Stimulated activated CD4-positive, alpha-beta T cell treated with anti-CD3 and anti-CD28 coated beads, Interleukin-15, amount 100 ng/mL, for 24 hours (primary cell): Measurements from ENCODE around the gene COL4A2.
"Not testable (repeated sequence)": the region's sequence is repeated elsewhere in the genome, so short reads cannot be mapped to it uniquely, and the experiment has no call there.

Source experiments
- DNase-seq: peaks from one replicate; pipeline ENCODE4 v3.0.0-alpha.2; 2020

The COL4A2 gene

DNA sequence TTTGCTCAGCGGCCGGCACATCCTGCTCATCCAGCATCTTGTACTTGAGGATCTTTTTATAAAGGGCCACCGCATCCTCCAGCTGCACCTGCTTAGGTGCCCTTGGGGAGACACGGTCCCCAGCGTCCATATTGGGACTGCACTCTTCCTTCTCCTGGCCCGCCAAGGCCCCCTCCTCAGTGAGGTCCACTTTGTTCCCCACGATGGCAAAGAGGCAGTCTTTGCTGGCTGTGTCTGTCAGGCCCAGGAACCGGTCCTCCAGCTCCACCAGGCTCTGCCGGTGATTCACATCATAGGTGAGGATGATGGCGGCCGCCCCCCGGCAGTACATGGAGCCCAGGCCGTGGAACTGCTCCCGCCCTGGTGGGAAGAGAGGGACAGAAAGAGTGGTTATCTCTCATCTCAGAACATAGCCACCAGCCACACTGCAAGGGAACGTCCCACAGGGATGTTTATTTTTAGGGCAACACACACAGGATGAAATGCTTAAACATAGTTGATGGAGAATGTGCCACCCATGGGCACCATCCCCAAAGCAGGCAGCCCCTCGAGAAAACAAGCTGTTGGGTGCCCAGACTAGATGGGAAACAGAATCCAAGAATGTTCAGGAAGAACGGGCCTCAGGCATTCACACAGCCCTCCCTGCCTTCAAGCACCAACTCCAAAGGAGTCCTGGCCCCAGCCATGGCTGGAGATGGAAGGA is 216.9 kb downstream of the COL4A2 start:
- DNase-seq = no peak

DNA sequence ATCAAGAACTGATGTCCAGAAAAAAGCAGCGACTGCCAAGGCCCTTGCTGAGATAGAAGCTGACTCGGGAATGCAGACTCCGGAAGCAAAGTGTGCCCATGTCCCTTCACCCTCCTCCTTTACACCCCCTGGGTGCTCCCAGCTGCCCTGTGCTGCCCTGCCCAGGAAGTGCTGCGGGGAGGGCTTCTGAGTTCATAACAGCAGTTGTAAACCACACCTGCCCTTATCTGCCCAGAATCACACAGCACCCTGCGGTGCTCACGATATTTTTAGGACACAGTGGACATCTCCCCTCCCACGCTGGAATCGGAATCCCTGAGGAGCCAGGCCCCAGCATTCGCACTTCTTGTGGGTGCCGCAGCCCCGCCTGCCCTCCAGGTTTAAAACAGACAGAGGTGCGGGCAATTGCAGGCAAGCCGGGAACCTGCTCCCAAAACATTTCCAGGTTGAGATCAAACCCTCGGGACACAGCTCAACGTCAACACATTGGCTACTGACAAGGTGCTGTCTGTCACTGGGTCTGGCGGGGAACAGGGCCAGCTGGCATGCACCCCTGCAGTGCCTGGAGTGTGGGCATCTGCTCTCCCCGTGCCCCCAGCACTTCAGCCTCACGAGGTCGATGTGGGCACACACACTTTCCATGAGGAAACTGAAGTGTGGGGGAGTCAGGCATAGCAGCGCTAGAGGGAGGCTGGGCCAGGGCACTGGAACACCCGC is 217.6 kb downstream of the COL4A2 start:
- DNase-seq = no peak

DNA sequence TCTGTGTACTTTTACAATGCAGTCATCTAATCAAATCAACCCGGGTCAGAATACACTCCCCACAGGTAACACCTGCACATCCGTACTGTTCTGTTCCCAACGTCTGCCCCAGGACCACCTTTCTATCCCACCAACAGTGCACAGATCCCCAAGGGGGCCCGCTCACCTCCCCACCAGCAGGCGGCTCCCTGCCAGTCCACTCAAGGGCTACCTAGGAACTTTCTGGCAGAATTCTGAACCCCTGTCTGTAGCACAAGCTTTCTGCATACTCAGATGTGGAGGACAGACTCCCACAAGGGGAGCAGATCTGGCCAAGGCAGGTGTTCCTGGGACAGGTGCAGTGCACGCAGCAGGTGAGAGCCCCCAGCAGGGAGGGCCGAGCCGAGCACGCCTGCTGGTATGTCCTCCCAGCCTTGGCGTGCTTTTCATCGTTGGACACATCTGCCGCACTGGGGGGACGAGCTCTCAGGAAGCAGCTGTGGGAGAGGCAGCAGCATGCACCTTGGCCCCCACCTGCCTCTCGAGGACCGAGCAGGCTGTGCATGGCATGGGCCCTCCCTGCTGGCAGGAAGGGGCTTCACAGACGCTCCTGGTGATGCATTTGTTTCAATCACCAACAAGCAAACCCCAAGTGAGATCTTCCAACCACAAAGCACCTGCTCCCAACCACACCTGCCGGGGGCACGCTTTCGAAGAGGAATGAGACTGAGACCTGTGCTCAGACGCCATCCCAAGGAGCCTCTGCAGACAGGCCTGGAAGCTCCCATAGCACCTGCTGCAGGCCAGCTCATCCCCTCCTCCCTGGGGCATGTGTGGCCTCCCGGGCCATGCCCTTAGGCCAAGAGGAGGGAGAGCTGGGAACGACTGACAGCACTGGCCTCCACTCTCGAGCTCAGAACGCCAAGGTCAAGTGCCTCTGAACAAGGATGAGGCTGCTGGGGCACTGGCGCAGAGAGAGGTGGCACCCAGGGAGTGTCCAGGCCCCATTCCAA is 218.5 kb downstream of the COL4A2 start:
- peak; percentile 8 for DNase-seq

DNA sequence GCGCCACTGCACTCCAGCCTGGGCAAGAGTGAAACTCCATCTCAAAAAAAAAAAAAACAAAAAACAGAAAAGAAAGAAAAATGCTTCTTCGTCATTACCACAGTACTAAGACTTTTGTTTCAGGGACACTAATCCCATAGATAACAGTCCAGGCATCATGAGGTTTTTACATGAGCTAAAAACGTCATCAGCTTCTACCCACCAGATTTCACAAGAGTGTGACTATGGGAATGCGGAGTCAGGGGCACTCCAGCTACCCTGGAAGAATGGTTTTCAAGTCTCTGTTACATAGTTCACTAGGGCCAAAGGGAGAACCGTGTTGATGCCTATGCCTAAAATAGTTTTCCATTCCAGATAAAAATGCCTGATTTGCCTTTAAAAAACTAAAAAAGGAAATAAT is 221.3 kb downstream of the COL4A2 start:
- DNase-seq = no peak

DNA sequence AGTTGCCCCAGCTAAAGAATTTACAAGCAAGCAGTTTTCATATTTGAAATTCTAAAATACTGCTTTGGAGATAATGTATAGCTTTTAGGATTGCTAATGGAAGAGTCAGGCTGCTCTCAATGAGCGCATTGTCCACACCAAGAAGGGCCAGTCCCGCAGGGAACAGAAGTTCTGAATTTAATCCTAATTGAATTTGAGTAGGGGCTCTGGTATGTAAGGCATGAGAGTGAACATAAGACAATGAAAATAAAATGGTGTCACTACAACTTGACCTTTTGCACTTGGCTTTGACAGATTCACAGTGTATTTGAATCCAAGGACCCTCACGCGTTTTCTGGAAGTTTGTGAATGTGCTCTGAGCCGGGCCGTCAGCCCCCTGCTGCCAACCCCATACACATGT is 221.8 kb downstream of the COL4A2 start:
- DNase-seq = no peak

DNA sequence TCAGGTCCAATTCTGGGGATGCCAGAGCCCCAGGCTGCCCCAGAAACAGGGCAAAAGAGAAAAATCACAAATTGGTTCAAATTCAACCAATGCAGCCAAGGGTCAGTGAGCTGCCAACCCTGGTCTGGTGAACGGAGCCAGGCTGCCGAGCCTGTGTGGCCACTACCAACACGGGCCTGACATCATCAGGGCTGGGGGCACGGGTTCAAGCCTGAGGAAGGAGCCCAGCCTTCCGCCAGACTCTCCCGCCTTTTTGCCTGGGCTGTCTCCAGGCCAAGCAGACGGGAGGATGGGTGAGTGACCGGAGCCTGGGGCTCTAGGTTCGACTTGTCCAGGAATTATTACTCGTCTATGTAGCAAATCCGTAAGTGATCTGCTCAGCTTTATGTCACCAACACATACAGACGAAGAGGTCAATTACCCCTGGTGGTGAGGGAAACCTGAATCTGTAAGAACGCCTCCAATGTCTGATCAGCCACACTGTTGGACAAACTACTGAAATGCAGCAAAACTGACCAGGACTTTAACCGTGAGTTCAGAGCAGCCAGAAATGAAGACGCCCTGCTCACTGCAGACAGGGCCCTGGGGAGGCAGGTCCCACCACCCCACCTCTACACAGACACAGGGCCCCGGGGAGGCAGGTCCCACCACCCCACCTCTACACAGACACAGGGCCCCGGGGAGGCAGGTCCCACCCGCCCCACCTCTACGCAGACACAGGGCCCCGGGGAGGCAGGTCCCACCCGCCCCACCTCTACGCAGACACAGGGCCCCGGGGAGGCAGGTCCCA is 222.6 kb downstream of the COL4A2 start:
- no peak for DNase-seq

DNA sequence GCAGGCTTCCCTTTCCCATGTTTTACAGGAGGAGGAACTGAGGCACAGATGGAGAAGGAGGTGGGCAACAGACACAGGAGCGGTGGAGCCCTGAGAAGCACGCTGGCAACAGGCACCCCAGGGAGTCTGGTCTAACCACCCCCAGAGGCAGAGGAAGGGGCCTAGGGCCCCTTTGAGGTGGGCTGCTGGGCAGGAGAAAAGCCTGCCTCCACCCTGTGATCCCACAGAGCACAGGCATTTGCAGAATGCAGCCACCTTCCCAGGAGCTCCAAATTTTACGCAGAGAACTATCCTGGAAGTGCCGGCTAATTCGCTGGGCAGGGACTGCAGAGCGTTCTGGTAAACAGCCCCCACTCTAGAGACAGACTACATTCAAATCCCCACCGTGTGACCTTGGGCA is 224.0 kb downstream of the COL4A2 start:
- no peak for DNase-seq

DNA sequence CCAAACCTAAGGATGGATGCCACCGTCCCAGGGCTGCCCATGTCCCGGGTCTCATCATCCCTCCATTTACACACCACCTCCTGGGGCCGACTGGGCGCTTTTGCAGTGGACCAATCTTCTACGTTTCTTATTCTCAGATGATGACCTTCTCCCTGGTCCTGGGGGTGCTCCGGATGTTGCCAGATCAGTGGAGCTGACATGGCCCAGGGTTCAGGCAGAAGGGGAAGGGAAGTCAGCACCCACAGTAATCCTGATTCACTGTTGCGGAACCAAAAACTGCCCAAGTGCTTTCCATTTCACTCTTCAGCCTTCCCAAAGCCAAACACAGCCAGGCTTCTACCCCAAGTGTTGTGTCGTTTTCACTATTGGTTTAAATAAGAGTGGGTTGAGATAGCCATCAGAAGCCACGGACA is 224.6 kb downstream of the COL4A2 start:
- DNase-seq = no peak

DNA sequence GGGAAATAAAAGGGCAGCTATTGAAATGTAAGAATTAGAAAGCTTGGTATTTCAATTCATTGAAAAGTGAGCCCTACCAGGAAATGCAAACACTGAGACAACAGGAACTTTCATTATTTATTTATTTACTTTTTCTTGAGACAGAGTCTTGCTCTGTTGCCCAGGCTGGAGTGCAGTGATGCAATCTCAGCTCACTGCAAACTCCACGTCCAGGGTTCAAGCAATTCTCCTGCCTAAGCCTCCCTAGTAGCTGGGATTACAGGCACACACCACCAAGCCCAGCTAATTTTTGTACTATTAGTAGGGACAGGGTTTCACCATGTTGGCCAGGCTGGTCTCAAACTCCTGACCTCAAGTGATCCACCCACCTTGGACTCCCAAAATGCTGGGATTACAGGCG is 225.2 kb downstream of the COL4A2 start:
- DNase-seq = not testable (repeated sequence)

DNA sequence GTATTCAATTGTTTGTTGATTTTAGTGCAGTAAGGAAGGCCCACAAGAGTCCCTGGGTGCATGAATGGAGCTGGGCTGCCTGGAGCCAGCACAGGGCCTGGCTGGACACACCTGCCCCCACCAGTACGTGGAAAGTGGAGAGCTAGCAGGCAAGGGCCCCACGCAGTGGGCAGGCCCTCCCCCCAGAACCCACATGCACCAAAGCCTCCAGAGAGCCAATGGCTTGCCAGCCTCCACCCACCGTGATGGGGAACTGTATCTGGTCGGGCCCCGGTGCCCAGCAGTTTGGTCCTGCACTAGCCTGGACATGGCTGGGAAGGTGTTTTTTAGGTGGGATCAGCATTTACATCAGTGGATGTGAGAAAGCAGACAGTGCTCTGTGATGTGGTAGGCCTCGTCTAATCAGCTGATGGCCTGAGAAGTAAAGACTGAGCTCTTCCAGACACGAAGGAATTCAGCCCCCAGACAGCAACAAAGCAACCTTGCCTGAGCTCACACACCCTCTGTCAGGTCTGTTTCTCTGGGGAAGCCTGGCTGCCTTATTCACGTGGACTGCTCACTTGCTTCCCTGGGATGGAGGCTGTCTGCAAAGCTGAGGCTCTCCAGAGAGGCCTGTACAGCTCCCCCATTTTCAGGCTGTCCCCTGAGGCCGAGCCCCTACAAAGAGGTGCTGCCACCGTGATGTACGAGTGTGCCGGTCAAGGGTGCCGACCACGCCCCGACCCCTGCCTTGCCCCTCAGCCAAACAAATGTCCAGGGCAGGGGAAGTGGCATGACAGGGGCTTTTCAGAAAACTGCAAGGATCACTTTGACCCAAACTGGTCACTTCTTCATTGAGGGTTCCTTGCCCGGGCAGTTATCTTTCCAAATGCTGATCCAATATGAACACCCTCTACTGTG is 226.9 kb downstream of the COL4A2 start:
- DNase-seq = no peak

DNA sequence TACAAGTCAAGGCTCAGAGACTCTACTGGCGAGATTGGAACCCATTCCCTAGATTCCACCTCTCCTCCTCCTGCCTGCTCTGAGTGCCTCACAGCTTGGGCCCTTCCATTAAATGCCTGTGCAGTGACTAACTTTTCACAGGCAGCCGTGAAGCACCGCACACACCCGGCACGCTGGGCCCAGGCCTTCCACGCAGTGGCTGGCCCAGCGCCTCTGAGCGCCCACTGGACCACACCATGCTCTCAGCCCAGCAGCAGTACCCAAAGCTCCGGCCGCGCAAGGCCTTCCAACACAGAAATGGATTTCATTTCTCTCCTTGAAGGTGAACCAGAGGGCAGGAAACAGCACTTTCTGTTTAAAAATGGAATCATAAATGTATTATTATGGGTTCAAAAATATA is 228.4 kb downstream of the COL4A2 start:
- no peak for DNase-seq

DNA sequence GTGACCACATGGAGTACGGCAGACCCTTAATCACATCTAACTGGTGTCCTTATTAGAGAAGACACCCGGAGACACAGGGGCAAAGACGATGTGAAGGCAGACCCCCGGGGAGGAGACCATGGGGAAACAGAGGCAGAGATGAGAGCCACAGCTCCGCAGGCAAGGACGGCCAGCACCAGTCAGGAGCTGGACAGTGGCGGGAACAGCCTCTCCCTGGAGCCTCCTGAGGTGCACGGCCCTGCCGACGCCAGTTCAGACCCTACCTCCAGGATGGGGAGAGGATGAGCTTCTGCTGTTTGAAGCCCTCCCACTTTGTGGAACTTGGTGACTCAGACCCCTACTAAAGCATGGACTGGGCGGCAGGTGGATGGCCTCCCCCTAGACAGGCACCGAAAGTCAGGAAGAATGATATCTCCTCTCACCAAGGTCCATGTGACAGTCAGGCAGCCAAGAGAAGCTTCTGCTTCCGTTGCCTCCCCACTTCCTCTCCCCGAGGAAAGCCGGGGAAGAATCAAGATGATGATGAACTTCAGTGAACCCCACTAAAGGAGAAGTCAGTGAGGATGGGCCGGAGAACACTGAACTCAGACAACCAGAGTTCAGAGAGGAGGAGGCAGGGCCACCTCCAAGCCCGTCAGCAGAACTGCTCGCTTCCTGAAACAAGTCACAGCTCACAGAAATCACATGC is 229.1 kb downstream of the COL4A2 start:
- no peak for DNase-seq

DNA sequence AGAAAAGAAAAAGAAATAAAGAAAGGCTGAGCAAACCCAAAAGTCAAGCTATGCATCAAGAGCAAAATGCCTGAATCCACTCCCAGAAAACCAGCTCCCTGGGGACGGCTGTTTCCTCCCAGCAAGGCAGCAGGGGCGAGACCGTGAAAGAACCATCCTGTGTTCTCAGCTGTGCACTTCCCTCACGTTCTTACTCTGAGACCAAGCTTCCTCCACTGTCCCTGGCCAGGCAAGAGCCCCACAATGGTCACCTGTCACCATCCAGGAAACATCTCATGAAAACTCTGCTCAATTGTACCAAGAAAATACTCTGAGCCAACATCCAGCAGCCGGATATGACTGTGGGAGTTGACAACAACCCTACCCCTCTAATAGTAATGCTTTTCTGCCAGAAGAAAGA is 231.5 kb downstream of the COL4A2 start:
- no peak for DNase-seq

DNA sequence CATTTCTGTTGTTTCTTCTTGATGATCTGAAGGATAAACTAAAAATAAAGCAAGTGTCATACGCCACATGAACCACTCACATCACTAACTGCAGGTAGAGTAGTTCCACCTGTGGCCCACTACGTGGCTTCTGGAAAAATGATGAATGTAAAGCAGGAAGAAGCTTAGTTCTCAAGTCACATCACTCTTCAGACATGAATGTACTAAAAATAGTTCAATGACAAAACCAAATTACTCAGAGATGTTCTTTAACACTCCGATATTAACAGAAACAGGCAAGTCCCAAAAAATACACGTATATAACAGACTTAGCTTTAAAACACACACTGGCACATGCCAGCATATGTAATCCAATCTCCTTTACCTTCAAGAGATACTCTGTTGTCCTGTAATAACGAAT is 232.8 kb downstream of the COL4A2 start:
- no peak for DNase-seq

DNA sequence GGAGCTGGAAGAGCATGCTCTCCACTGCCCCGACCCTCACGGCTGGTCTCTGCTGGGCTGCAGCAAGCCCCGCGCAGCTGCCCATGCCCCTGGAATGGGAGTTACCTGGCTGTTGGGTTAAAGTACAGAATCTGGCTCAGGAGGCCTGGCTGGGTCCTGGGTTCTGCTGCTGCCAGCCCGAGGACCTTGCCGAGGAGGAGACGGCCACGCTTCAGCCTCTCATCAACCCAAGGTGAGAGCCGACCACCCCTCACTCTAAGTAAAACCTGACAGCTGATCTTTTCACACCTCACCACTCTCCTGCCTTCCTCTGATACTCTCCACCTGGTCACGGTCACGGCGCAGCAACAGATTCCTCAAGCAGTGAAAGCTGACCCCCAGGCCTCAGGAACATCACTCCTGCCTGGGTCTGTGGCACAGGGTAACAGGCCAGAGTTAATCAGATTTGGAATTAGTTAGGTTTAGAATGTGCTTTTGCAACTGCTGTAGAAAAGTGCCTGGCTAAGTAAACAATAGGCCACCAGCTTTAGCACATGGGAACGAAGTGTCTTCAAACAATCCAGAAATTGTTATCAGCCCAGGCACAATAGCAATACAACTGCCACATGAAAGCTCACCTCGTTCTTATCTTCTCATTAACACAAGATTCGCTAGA is 233.9 kb downstream of the COL4A2 start:
- DNase-seq = no peak

DNA sequence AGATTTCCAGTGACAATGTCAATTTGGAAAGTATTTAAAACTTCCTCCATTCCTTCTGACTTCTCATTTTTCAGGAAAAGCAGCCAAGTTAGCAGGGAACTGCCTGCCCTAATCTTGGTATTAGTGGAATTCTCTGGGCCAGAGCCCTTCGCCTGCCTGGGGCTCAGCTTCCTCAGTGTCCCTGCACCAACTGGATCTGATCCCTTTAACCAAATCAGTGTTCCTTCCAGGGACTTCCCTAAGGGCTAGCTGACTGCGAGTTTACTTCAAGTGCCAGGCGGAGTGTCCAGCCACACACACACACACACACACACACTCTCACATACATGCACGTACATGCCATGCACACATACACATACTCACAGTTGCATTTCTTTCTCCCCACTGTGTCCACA is 234.4 kb downstream of the COL4A2 start:
- no peak for DNase-seq

DNA sequence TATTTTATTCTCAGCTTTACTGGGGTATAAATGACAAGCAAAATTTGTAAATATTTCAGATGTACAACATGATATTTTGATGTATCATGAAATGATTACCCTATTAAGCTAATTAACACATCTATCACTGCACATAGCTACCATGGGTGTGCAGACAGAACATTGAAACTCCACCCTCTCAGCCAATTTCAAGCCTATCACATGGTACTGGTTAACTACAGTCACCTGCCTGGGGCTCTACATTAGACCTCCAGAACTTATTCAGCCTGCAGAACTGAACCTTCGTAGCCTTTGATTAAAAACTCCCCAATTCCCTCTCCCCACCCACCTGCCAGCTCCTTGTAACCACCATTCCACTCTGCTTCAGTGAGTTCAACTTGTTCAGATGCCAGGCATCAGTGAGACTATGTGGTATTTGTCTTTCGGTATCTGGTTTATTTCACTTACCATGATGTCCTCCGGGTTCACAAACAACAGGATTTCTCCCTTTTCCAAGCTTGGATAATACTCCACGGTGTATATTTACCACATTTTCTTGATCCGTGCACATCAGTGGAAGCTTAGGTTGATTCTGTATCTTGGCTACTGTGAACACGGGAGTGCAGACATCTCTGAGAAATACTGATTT is 235.2 kb downstream of the COL4A2 start:
- no peak for DNase-seq

DNA sequence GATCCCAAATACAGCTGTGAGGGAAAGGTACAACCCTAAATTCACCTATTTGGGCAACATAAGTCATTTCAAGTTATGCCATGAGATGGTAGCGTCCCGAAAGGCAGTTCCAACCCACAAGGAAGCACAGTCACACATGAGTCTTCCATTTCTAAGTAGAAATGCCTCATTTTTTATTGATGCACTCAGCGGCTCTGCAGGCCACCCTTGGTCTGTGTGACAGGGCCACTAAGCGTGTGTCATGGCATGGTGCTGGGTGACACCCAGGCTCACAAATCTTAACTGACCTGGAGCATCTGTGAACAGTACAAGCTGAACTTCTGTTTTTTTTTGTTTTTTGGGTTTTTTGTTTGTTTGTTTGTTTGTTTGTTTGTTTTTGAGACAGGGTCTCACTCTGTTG is 239.3 kb downstream of the COL4A2 start:
- DNase-seq = no peak

DNA sequence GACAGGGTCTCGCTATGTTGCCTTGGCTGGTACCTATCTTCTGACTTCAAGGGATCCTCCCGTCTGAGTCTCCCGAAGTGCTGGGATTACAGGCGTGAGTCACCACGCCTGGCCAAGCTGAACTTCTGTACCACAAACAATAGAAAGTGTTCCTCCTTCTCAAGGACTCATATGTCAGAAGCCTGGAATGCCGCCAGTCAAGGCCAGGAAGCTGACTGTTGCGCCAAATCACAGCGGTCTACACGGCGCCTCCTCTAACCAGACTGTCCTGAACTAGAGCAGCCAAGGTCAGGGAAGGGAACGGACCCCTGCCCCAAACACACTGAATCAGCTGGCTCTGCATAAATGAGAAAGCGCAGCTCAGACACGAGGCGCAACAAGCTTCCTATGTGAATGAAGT is 239.8 kb downstream of the COL4A2 start:
- DNase-seq = no peak
